IMR-90 (cell line): ENCODE measurements around the gene KCNMA1. TPM values are rescaled to one million over a fixed set of nuclear protein-coding genes. Genes with fewer than 3 reads are reported as not detected.

Source experiments
- ATAC-seq: fragments of 200-7000 bp; cut with Tn5 transposase; 2 replicates; pipeline ENCODE4 v1.9.1; 2020; ENCODE audit warnings: low read depth, mild to moderate bottlenecking, moderate library complexity
- BruUV-seq: library from RNA; stranded (reverse); fragments of 400-500 nt; replicated peaks from 2 replicates; lab custom pipeline; 2021; lab: Mats Ljungman, UMichigan
- CTCF ChIA-PET: fragments of 300-600 bp; formaldehyde crosslinking; extraction: SDS; loops from one replicate; lab custom pipeline; 2021; ENCODE audit warnings: antibody characterized with exemption; lab: Yijun Ruan, JAX
- POLR2A ChIA-PET: fragments of 300-600 bp; sonication (Branson Sonifier 250); formaldehyde crosslinking; loops from one replicate; lab custom pipeline; 2022; ENCODE audit warnings: antibody characterized with exemption; ENCODE audit not compliant: unreplicated experiment; lab: Charles Lee
- DNase-seq: peaks from one replicate; pipeline ENCODE4 v3.0.0; 2013
- H2AFZ ChIP-seq: replicated peaks from 2 replicates; pipeline ENCODE3; 2013; ENCODE audit warnings: low read length, mild to moderate bottlenecking; ENCODE audit not compliant: poor library complexity
- H2AK5ac ChIP-seq: 2 replicates; pipeline ENCODE4 v1.6.1; 2013; ENCODE audit warnings: low read depth, low read length, inconsistent platforms
- H2AK9ac ChIP-seq: replicated peaks from 2 replicates; pipeline ENCODE3; 2013; ENCODE audit warnings: mild to moderate bottlenecking, low read depth, low read length, moderate library complexity; ENCODE audit not compliant: poor library complexity
- H2BK120ac ChIP-seq: 2 replicates; pipeline ENCODE4 v1.6.1; 2013; ENCODE audit warnings: low read depth, low read length, inconsistent platforms
- H2BK15ac ChIP-seq: 3 replicates; pipeline ENCODE4 v1.6.1; 2013; ENCODE audit warnings: low read depth, low read length, inconsistent platforms
- H2BK20ac ChIP-seq: 2 replicates; pipeline ENCODE4 v1.6.1; 2013; ENCODE audit warnings: low read depth, mild to moderate bottlenecking, inconsistent platforms, low read length, moderate library complexity
- H2BK5ac ChIP-seq: 2 replicates; pipeline ENCODE4 v1.6.1; 2013; ENCODE audit warnings: mild to moderate bottlenecking, low read depth, low read length, inconsistent platforms; ENCODE audit not compliant: poor library complexity, severe bottlenecking
- H3K14ac ChIP-seq: replicated peaks from 2 replicates; pipeline ENCODE4 v1.6.1; 2013; ENCODE audit warnings: low read depth, low read length, inconsistent platforms
- H3K18ac ChIP-seq: 2 replicates; pipeline ENCODE4 v1.6.1; 2013; ENCODE audit warnings: low read depth, low read length, control low read depth
- H3K23ac ChIP-seq: 2 replicates; pipeline ENCODE4 v1.6.1; 2013; ENCODE audit warnings: low read depth, low read length, inconsistent platforms
- H3K27ac ChIP-seq: 2 replicates; pipeline ENCODE4 v1.5.1; 2013; ENCODE audit warnings: mild to moderate bottlenecking, control low read depth, low read length; ENCODE audit not compliant: insufficient read depth
- H3K27me3 ChIP-seq: 2 replicates; pipeline ENCODE4 v1.6.1; 2013; ENCODE audit warnings: low read length; ENCODE audit not compliant: control insufficient read depth, insufficient read depth
- H3K36me3 ChIP-seq: 2 replicates; pipeline ENCODE4 v1.6.1; 2013; ENCODE audit warnings: low read length, mixed read lengths; ENCODE audit not compliant: control insufficient read depth, insufficient read depth
- H3K4ac ChIP-seq: 2 replicates; pipeline ENCODE4 v1.6.1; 2013; ENCODE audit warnings: low read depth, low read length, inconsistent platforms
- H3K4me1 ChIP-seq: 2 replicates; pipeline ENCODE4 v1.6.1; 2013; ENCODE audit warnings: low read length, mixed read lengths; ENCODE audit not compliant: control insufficient read depth, insufficient read depth
- H3K4me2 ChIP-seq: 2 replicates; pipeline ENCODE4 v1.6.1; 2013; ENCODE audit warnings: low read depth, mild to moderate bottlenecking, control low read depth, low read length, moderate library complexity
- H3K4me3 ChIP-seq: 2 replicates; pipeline ENCODE4 v1.5.1; 2013; ENCODE audit warnings: low read depth, mild to moderate bottlenecking, control low read depth, low read length, moderate library complexity; ENCODE audit not compliant: insufficient read depth
- H3K56ac ChIP-seq: 2 replicates; pipeline ENCODE4 v1.6.1; 2013; ENCODE audit warnings: low read length, inconsistent platforms; ENCODE audit not compliant: insufficient read depth; ENCODE audit errors: extremely low read depth
- H3K79me1 ChIP-seq, 2 experiments: 2 replicates each; pipeline ENCODE4 v1.6.1; 2013; ENCODE audit warnings: low read length in 2 of 2, inconsistent platforms in 1 of 2, low read depth in 1 of 2
- H3K9ac ChIP-seq: 2 replicates; pipeline ENCODE4 v1.6.1; 2013; ENCODE audit warnings: low read depth, low read length, control low read depth
- H3K9me1 ChIP-seq: 2 replicates; pipeline ENCODE4 v1.6.1; 2013; ENCODE audit warnings: low read length, inconsistent platforms; ENCODE audit not compliant: insufficient read depth
- H3K9me3 ChIP-seq: 2 replicates; pipeline ENCODE4 v1.6.1; 2013; ENCODE audit warnings: low read length; ENCODE audit not compliant: control insufficient read depth, insufficient read depth
- H4K20me1 ChIP-seq: 2 replicates; pipeline ENCODE4 v1.6.1; 2013; ENCODE audit warnings: low read length, inconsistent platforms; ENCODE audit not compliant: insufficient read depth
- H4K5ac ChIP-seq: 2 replicates; pipeline ENCODE4 v1.6.1; 2013; ENCODE audit warnings: mild to moderate bottlenecking, low read depth, low read length, control low read depth
- H4K8ac ChIP-seq, 2 experiments: 2 replicates each; pipeline ENCODE4 v1.6.1; 2013; ENCODE audit warnings: low read depth in 2 of 2, low read length in 2 of 2, control low read depth in 1 of 2, inconsistent platforms in 1 of 2
- H4K91ac ChIP-seq: 2 replicates; pipeline ENCODE4 v1.6.1; 2013; ENCODE audit warnings: low read depth, low read length, inconsistent platforms; ENCODE audit not compliant: insufficient read depth
- CEBPB ChIP-seq: IDR thresholded peaks from 2 replicates; pipeline ENCODE4 v1.6.1; 2012; ENCODE audit warnings: low read depth, low read length, improper control_type of control experiment
- MAZ ChIP-seq: IDR thresholded peaks from 2 replicates; pipeline ENCODE4 v1.6.1; 2012; ENCODE audit warnings: low read depth, mild to moderate bottlenecking, low read length, improper control_type of control experiment, moderate library complexity, borderline replicate concordance
- MXI1 ChIP-seq: IDR thresholded peaks from 2 replicates; pipeline ENCODE4 v1.6.1; 2012; ENCODE audit warnings: low read depth, mild to moderate bottlenecking, low read length, moderate library complexity, borderline replicate concordance
- WGBS, 2 experiments: methylation state at CpG; one replicate each; pipeline versions ENCODE4 v1.1.5 to v1.1.7; 2013; ENCODE audit warnings: missing lambda C conversion rate in 2 of 2; ENCODE audit not compliant: insufficient read length in 1 of 2; ENCODE audit errors: extremely low coverage in 2 of 2; 5-methylcytosine and 5-hydroxymethylcytosine counted together
- dilution Hi-C: fragments of 300-500 bp; cut with HindIII; formaldehyde crosslinking; loops from one replicate; pipeline ENCODE4 v1.14.3; 2018; ENCODE audit warnings: low sequenced_read_pairs; ENCODE audit not compliant: unreplicated experiment
- in situ Hi-C: fragments of 300-500 bp; cut with MboI; formaldehyde crosslinking; loops from 3 replicates; pipeline ENCODE4 v1.14.3; 2019; ENCODE audit warnings: low sequenced_read_pairs, inconsistent platforms, mixed read lengths
- intact Hi-C: fragments of 100-400 bp; cut with micrococcal nuclease; formaldehyde crosslinking; loops from 2 replicates; pipeline ENCODE4 v1.10.0; 2022
- polyA plus RNA-seq, 3 experiments: library from polyadenylated mRNA; depleted of rRNA; stranded (reverse); fragments of >200 nt; gene quantifications; 2 replicates each; pipeline ENCODE4 v1.2.3, GENCODE V29; 2012; ENCODE audit warnings: low replicate concordance in 1 of 3
- total RNA-seq: library from RNA; depleted of rRNA; stranded (reverse); fragments of >200 nt; gene quantifications from 2 replicates; pipeline ENCODE4 v1.2.3, GENCODE V29; 2012
- TF ChIP-seq, protein P1 (sequence below): fragments of 150-350 bp; IDR thresholded peaks from 2 replicates; pipeline ENCODE4 v1.6.1; 2016; ENCODE audit warnings: low read depth, mild to moderate bottlenecking, low read length, moderate library complexity, borderline replicate concordance

The KCNMA1 gene
- total and polyA plus RNA-seq, 2 of the 4 experiments (the other 2 are of a cell fraction): 25.6 to 29.6 TPM

DNA sequence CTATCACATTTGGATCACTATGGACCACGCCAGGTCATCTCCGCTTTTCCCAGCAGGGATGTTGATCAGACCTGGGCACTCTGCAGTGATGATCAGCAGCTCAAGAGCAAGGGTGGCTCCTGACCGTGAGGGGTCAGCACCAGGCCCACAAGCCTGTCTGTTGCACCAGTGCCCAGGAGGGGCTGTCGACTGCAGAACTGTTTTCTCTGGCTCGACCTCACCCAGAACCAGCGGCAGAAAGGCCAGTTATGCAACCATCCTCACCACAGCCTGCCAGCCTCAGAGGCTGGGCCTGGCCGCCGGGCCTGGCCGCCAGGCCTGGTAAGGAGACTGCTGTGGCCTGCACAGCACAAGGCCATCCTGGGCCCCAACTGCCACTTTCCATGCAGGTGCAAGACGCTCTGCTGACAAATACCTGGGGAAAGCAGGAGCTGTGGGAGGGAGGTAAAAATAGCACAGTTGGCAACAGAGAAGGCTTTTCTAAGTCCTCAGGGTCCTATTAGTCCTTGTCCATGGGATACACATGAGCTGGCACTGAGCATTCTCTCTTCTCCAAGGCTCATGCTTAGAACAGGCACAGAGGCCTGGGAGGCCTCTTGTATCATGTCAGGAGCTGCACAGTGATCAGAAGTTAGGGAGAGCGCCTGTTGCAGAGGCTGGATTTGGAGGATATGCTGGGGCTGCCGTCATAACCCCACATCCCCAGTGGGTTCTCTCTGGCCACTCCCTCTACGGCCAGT, 17.5 kb downstream of the KCNMA1 start:
- DNase-seq: no peak
- Histone ChIP-seq H3K79me1 (peaks cover 7 to 13% of the 10 kb centered on the region in 2 experiments; a peak in 2 of 4 replicates), H3K4me1 (no peaks in the 10 kb centered on the region), H3K18ac (no peak overlapping the region), H3K4me3 (no peak overlapping the region), H4K8ac (no peak overlapping the region), H2BK120ac (no peak overlapping the region), H3K4ac (no peak overlapping the region), H3K9me1 (peaks cover 5% of the 10 kb centered on the region; the same call in 1 of the 2 replicates), H3K9me3 (no peaks in the 10 kb centered on the region), H4K5ac (no peak overlapping the region), H3K36me3 (no peaks in the 10 kb centered on the region), H3K23ac (no peak overlapping the region), H3K4me2 (no peak overlapping the region), H3K27me3 (no peaks in the 10 kb centered on the region), H2AFZ (no peak overlapping the region), H2BK20ac (no peak overlapping the region), H4K20me1 (no peaks in the 10 kb centered on the region), H2BK15ac (no peak overlapping the region), H3K56ac (no peak overlapping the region), H3K14ac (no peak overlapping the region), H2AK9ac (no peak overlapping the region), H2BK5ac (no peak overlapping the region), H2AK5ac (no peak overlapping the region; the same call in 1 of the 2 replicates), H3K9ac (no peak overlapping the region), H4K91ac (no peak overlapping the region), H3K27ac (no peak overlapping the region)
- intact Hi-C loops (no loop called here), dilution Hi-C loops (no loop called here), in situ Hi-C loops (no loop called here)
- no TSS peak for BruUV-seq
- ATAC-seq: no peak
- POLR2A ChIA-PET: no interaction called here
- WGBS, 2 experiments: 94% methylated on average over 2 of the region's 13 CpGs; no CpG with 5 or more reads in 1 of the 2 experiments
- TF ChIP-seq MAZ (no peak), CEBPB (no peak), MXI1 (no peak)
- TF ChIP-seq, protein P1, sequence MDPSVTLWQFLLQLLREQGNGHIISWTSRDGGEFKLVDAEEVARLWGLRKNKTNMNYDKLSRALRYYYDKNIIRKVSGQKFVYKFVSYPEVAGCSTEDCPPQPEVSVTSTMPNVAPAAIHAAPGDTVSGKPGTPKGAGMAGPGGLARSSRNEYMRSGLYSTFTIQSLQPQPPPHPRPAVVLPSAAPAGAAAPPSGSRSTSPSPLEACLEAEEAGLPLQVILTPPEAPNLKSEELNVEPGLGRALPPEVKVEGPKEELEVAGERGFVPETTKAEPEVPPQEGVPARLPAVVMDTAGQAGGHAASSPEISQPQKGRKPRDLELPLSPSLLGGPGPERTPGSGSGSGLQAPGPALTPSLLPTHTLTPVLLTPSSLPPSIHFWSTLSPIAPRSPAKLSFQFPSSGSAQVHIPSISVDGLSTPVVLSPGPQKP: no peak
- CTCF ChIA-PET: no interaction called here
